Effector memory CD8-positive, alpha-beta T cell (primary cell): ENCODE results near the gene USP6.
"Not testable (repeated sequence)": the region's sequence is repeated elsewhere in the genome, so short reads cannot be mapped to it uniquely, and the experiment has no call there.

Source experiments
- ATAC-seq: fragments of 150-1000 bp; cut with Tn5 transposase; replicated peaks from 2 replicates; pipeline ENCODE4 v1.10.0; 2021; ENCODE audit warnings: mild to moderate bottlenecking, moderate library complexity
- DNase-seq, 3 experiments: peaks; one replicate each; pipeline ENCODE4 v3.0.0; 2021
- H3K27ac Mint-ChIP-seq, 2 donors: one replicate each; pipeline ENCODE4 v1.8.0; 2022; ENCODE audit warnings: mild to moderate bottlenecking in 2 of 2, mixed read lengths in 2 of 2, moderate library complexity in 2 of 2
- H3K27me3 Mint-ChIP-seq, 2 donors: one replicate each; pipeline ENCODE4 v1.8.0; 2022; ENCODE audit warnings: mixed read lengths in 2 of 2
- H3K36me3 Mint-ChIP-seq: one replicate; pipeline ENCODE4 v1.8.0; 2022; ENCODE audit warnings: mild to moderate bottlenecking, moderate library complexity, mixed read lengths; ENCODE audit not compliant: insufficient read depth
- H3K4me1 Mint-ChIP-seq, 2 donors: one replicate each; pipeline ENCODE4 v1.8.0; 2022; ENCODE audit warnings: low read depth in 2 of 2, mixed read lengths in 2 of 2
- H3K4me3 Mint-ChIP-seq, 2 donors: one replicate each; pipeline ENCODE4 v1.8.0; 2022; ENCODE audit warnings: mild to moderate bottlenecking in 2 of 2, mixed read lengths in 2 of 2, moderate library complexity in 2 of 2
- H3K9me3 Mint-ChIP-seq, 2 donors: one replicate each; pipeline ENCODE4 v1.8.0; 2022; ENCODE audit warnings: mixed read lengths in 2 of 2

USP6 gene

GRCh38 chr17:5135131-5135712, 19.4 kb downstream of the USP6 start:
- H3K4me3 Mint-ChIP-seq, H3K36me3 Mint-ChIP-seq, ATAC-seq, H3K4me1 Mint-ChIP-seq, DNase-seq, H3K27ac Mint-ChIP-seq, H3K9me3 Mint-ChIP-seq: not testable (repeated sequence)
- H3K27me3 Mint-ChIP-seq: peaks cover 0 to 30% of the 10 kb centered on the region in 2 donors

- DNase-seq (no peak), ATAC-seq (no peak)
- H3K4me3 Mint-ChIP-seq: no peak overlapping the region
- no peak overlapping the region for H3K27ac Mint-ChIP-seq
- H3K4me1 Mint-ChIP-seq: no peaks in the 10 kb centered on the region
- H3K9me3 Mint-ChIP-seq: no peaks in the 10 kb centered on the region
- peaks cover 0 to 23% of the 10 kb centered on the region in 2 donors for H3K27me3 Mint-ChIP-seq
- H3K36me3 Mint-ChIP-seq: no peaks in the 10 kb centered on the region
Measured at GRCh38 chr17:5135726-5136579, 20.1 kb downstream of the USP6 start.

- H3K27ac Mint-ChIP-seq, H3K4me1 Mint-ChIP-seq, DNase-seq, ATAC-seq, H3K36me3 Mint-ChIP-seq, H3K4me3 Mint-ChIP-seq, H3K9me3 Mint-ChIP-seq: not testable (repeated sequence)
- H3K27me3 Mint-ChIP-seq: peaks cover 0 to 17% of the 10 kb centered on the region in 2 donors
Measured at GRCh38 chr17:5136580-5137412, 21.0 kb downstream of the USP6 start.

GRCh38 chr17:5137511-5138197, 21.8 kb downstream of the USP6 start:
- H3K36me3 Mint-ChIP-seq, H3K4me3 Mint-ChIP-seq, ATAC-seq, H3K4me1 Mint-ChIP-seq, DNase-seq, H3K27ac Mint-ChIP-seq, H3K9me3 Mint-ChIP-seq: not testable (repeated sequence)
- peaks cover 0 to 17% of the 10 kb centered on the region in 2 donors for H3K27me3 Mint-ChIP-seq

GRCh38 chr17:5138198-5138544, 22.3 kb downstream of the USP6 start:
- peaks cover 0 to 17% of the 10 kb centered on the region in 2 donors for H3K27me3 Mint-ChIP-seq
- ATAC-seq, H3K9me3 Mint-ChIP-seq, H3K36me3 Mint-ChIP-seq, H3K4me1 Mint-ChIP-seq, DNase-seq, H3K4me3 Mint-ChIP-seq, H3K27ac Mint-ChIP-seq: not testable (repeated sequence)

- Mint-ChIP-seq H3K27me3 (peaks cover 0 to 17% of the 10 kb centered on the region in 2 donors), H3K9me3 (no peaks in the 10 kb centered on the region), H3K27ac (no peak overlapping the region), H3K4me3 (no peak overlapping the region), H3K4me1 (no peaks in the 10 kb centered on the region), H3K36me3 (no peaks in the 10 kb centered on the region)
- DNase-seq: no peak
- no peak for ATAC-seq
Measured at GRCh38 chr17:5138616-5139457, 23.0 kb downstream of the USP6 start.

GRCh38 chr17:5139458-5139732, 23.6 kb downstream of the USP6 start:
- no peaks in the 10 kb centered on the region for H3K4me1 Mint-ChIP-seq
- H3K4me3 Mint-ChIP-seq: no peak overlapping the region
- ATAC-seq: no peak
- H3K27me3 Mint-ChIP-seq: peaks cover 0 to 14% of the 10 kb centered on the region in 2 donors
- no peaks in the 10 kb centered on the region for H3K9me3 Mint-ChIP-seq
- no peak overlapping the region for H3K27ac Mint-ChIP-seq
- no peak for DNase-seq
- no peaks in the 10 kb centered on the region for H3K36me3 Mint-ChIP-seq

- not testable (repeated sequence) for H3K9me3 Mint-ChIP-seq, H3K27ac Mint-ChIP-seq, ATAC-seq, H3K4me3 Mint-ChIP-seq, H3K36me3 Mint-ChIP-seq, DNase-seq, H3K4me1 Mint-ChIP-seq
- H3K27me3 Mint-ChIP-seq: peaks cover 0 to 18% of the 10 kb centered on the region in 2 donors
Measured at GRCh38 chr17:5142877-5143276, 27.0 kb downstream of the USP6 start.

- ATAC-seq, H3K4me3 Mint-ChIP-seq, H3K27ac Mint-ChIP-seq, H3K4me1 Mint-ChIP-seq, H3K36me3 Mint-ChIP-seq, DNase-seq, H3K9me3 Mint-ChIP-seq: not testable (repeated sequence)
- peaks cover 6 to 26% of the 10 kb centered on the region in 2 donors for H3K27me3 Mint-ChIP-seq
Measured at GRCh38 chr17:5146122-5146521, 30.3 kb downstream of the USP6 start.

GRCh38 chr17:5160702-5161101, 44.9 kb downstream of the USP6 start:
- H3K9me3 Mint-ChIP-seq, ATAC-seq, H3K4me1 Mint-ChIP-seq, H3K27ac Mint-ChIP-seq, H3K36me3 Mint-ChIP-seq, DNase-seq, H3K4me3 Mint-ChIP-seq: not testable (repeated sequence)
- H3K27me3 Mint-ChIP-seq: peaks cover 22 to 23% of the 10 kb centered on the region in 2 donors

GRCh38 chr17:5161793-5162192, 46.0 kb downstream of the USP6 start:
- not testable (repeated sequence) for H3K36me3 Mint-ChIP-seq, ATAC-seq
- peaks cover 22 to 23% of the 10 kb centered on the region in 2 donors for H3K27me3 Mint-ChIP-seq

GRCh38 chr17:5164436-5164835, 48.6 kb downstream of the USP6 start:
- H3K4me1 Mint-ChIP-seq: no peaks in the 10 kb centered on the region
- no peaks in the 10 kb centered on the region for H3K9me3 Mint-ChIP-seq
- ATAC-seq (no peak), DNase-seq (no peak)
- no peak overlapping the region for H3K27ac Mint-ChIP-seq
- H3K4me3 Mint-ChIP-seq: no peak overlapping the region
- peaks cover 1 to 2% of the 10 kb centered on the region in 2 donors for H3K27me3 Mint-ChIP-seq
- no peaks in the 10 kb centered on the region for H3K36me3 Mint-ChIP-seq

More at GRCh38 chr17:5161793-5162192, 46.0 kb downstream of the USP6 start:
- not testable (repeated sequence) for H3K27ac Mint-ChIP-seq, H3K4me3 Mint-ChIP-seq, DNase-seq, H3K9me3 Mint-ChIP-seq, H3K4me1 Mint-ChIP-seq
